A549 (cell line): ENCODE data around the gene CEL. TPM values are rescaled to one million over a fixed set of nuclear protein-coding genes. Genes with fewer than 3 reads are reported as not detected.

Experiments used
- ATAC-seq, 2 experiments: fragments of 200-7000 bp in 1 of 2; fragments of >200 bp in 1 of 2; cut with Nextera tagmentation in 1 of 2; cut with Tn5 transposase in 1 of 2; 3 replicates each; pipeline versions ENCODE4 v1.8.0 to v1.9.1; 2018 to 2020; ENCODE audit warnings: mild to moderate bottlenecking in 1 of 2, moderate library complexity in 1 of 2
- CTCF ChIA-PET: fragments of 300-600 bp; sonication (Branson Sonifier 250); formaldehyde crosslinking; extraction: SDS; loops from one replicate; lab custom pipeline; 2021; ENCODE audit warnings: antibody characterized with exemption, inconsistent platforms; lab: Yijun Ruan, JAX
- POLR2A ChIA-PET: fragments of 350-600 bp; formaldehyde crosslinking; extraction: SDS; loops from one replicate; lab custom pipeline; 2021; ENCODE audit warnings: antibody characterized with exemption, inconsistent platforms; lab: Yijun Ruan, JAX
- DNase-seq, 2 experiments: peaks; one replicate each; pipeline versions ENCODE4 v3.0.0 to v3.0.0-alpha.2; 2011 to 2016; ENCODE audit warnings: low read depth in 1 of 2, low spot score in 1 of 2
- FAIRE-seq: peaks from 2 replicates; lab custom pipeline; 2011; peaks lifted over from hg19 to GRCh38; lab: Jason Lieb, UNC
- H3K27ac ChIP-seq, 2 experiments: fragments of >200 bp; sonication (Bioruptor Twin); formaldehyde crosslinking; 3 replicates each; pipeline ENCODE4 v1.5.1; 2016 to 2017
- H3K4me1 ChIP-seq: fragments of >200 bp; sonication (Bioruptor Twin); formaldehyde crosslinking; 3 replicates; pipeline ENCODE4 v1.6.1; 2016
- H3K4me2 ChIP-seq: fragments of >200 bp; sonication (Bioruptor Twin); formaldehyde crosslinking; 3 replicates; pipeline ENCODE4 v1.6.1; 2016
- H3K4me3 ChIP-seq: fragments of >200 bp; sonication (Bioruptor Twin); formaldehyde crosslinking; 3 replicates; pipeline ENCODE4 v1.5.1; 2016
- H3K9me3 ChIP-seq: fragments of >200 bp; sonication (Bioruptor Twin); formaldehyde crosslinking; 3 replicates; pipeline ENCODE4 v1.6.1; 2016
- CBX8 ChIP-seq: fragments of 200-600 bp; sonication (generic); IDR thresholded peaks from 2 replicates; pipeline ENCODE4 v1.6.1; 2016
- CEBPB ChIP-seq, 2 experiments: fragments of >200 bp in 1 of 2; sonication (Bioruptor Twin) in 1 of 2; formaldehyde crosslinking in 1 of 2; IDR thresholded peaks; 2 replicates each; pipeline ENCODE4 v1.6.1; 2012 to 2016
- CHD4 ChIP-seq: fragments of 200-600 bp; sonication (generic); IDR thresholded peaks from 2 replicates; pipeline ENCODE4 v1.6.1; 2016; ENCODE audit warnings: antibody characterized with exemption, mild to moderate bottlenecking, borderline replicate concordance
- EHF ChIP-seq: fragments of 250-450 bp; sonication (Bioruptor Pico); IDR thresholded peaks from 2 replicates; pipeline ENCODE4 v1.5.0; 2020; ENCODE audit warnings: mild to moderate bottlenecking
- EP300 ChIP-seq, 2 experiments: fragments of >200 bp; sonication (Bioruptor Twin); formaldehyde crosslinking; IDR thresholded peaks; 2 replicates in 1 of 2; 3 replicates in 1 of 2; pipeline ENCODE4 v1.6.1; 2016 to 2017
- ESRRA ChIP-seq: fragments of 150-350 bp; IDR thresholded peaks from 2 replicates; pipeline ENCODE4 v1.6.1; 2014; ENCODE audit warnings: mild to moderate bottlenecking, low read length, borderline replicate concordance
- FOSB ChIP-seq: fragments of 250-450 bp; sonication (Bioruptor Pico); IDR thresholded peaks from 2 replicates; pipeline ENCODE4 v1.5.0; 2020; ENCODE audit warnings: mild to moderate bottlenecking, moderate library complexity
- HES2 ChIP-seq: fragments of >200 bp; sonication (Bioruptor Twin); formaldehyde crosslinking; IDR thresholded peaks from 2 replicates; pipeline ENCODE4 v1.6.1; 2016
- HEYL ChIP-seq: fragments of 250-450 bp; sonication (Bioruptor Pico); IDR thresholded peaks from 2 replicates; pipeline ENCODE4 v1.8.0; 2021; ENCODE audit warnings: mild to moderate bottlenecking, moderate library complexity
- MAX ChIP-seq: IDR thresholded peaks from 2 replicates; pipeline ENCODE4 v1.6.1; 2012
- MYC ChIP-seq: IDR thresholded peaks from 2 replicates; pipeline ENCODE4 v1.6.1; 2012; ENCODE audit warnings: mild to moderate bottlenecking, inconsistent platforms, low read length, improper control_type of control experiment, borderline replicate concordance
- NFE2L2 ChIP-seq: fragments of 150-350 bp; conservative IDR thresholded peaks from 2 replicates; pipeline ENCODE4 v1.6.1; 2014; ENCODE audit warnings: low read length
- NPAS2 ChIP-seq: fragments of 250-450 bp; sonication (Bioruptor Pico); IDR thresholded peaks from 2 replicates; pipeline ENCODE4 v1.8.0; 2022; ENCODE audit warnings: mild to moderate bottlenecking, moderate library complexity, borderline replicate concordance
- NR3C1 ChIP-seq: fragments of >200 bp; sonication (Bioruptor Twin); formaldehyde crosslinking; IDR thresholded peaks from 3 replicates; pipeline ENCODE4 v1.6.1; 2017
- PHF8 ChIP-seq: fragments of 200-600 bp; sonication (generic); IDR thresholded peaks from 2 replicates; pipeline ENCODE4 v1.6.1; 2016; ENCODE audit warnings: low read depth, mild to moderate bottlenecking, antibody characterized with exemption, moderate library complexity, borderline replicate concordance
- RARB ChIP-seq: fragments of 250-450 bp; sonication (Bioruptor Pico); IDR thresholded peaks from 2 replicates; pipeline ENCODE4 v1.8.0; 2021; ENCODE audit warnings: mild to moderate bottlenecking, moderate library complexity
- SMC3 ChIP-seq: fragments of >200 bp; sonication (Bioruptor Twin); formaldehyde crosslinking; IDR thresholded peaks from 3 replicates; pipeline ENCODE4 v1.6.1; 2018; ENCODE audit warnings: inconsistent platforms
- SREBF2 ChIP-seq: fragments of 450-650 bp; IDR thresholded peaks from 2 replicates; pipeline ENCODE4 v1.6.1; 2014; ENCODE audit warnings: mild to moderate bottlenecking, moderate library complexity
- TP53 ChIP-seq: fragments of 250-450 bp; sonication (Bioruptor Pico); IDR thresholded peaks from 2 replicates; pipeline ENCODE4 v1.5.0; 2021; ENCODE audit warnings: mild to moderate bottlenecking, moderate library complexity
- ZFP36 ChIP-seq: fragments of 450-650 bp; IDR thresholded peaks from 2 replicates; pipeline ENCODE4 v1.6.1; 2014; ENCODE audit warnings: borderline replicate concordance; ENCODE audit not compliant: partially characterized antibody
- WGBS: methylation state at CpG from one replicate; pipeline ENCODE4 v1.1.6; 2017; ENCODE audit errors: missing lambda C conversion rate; 5-methylcytosine and 5-hydroxymethylcytosine counted together
- polyA plus RNA-seq, 4 experiments: library from polyadenylated mRNA; depleted of rRNA in 3 of 4; stranded (reverse); fragments of >200 nt; fragmentation: RNase III in 1 of 4; extraction: RNeasy Plus Mini Kit Qiagen cat#74134 plus additional on column Dnase treatment in 1 of 4; gene quantifications; 2 replicates in 3 of 4; 3 replicates in 1 of 4; pipeline ENCODE4 v1.2.3, GENCODE V29; 2011 to 2017
- TF ChIP-seq, protein P1 (sequence below): fragments of 200-600 bp; sonication (generic); IDR thresholded peaks from 2 replicates; pipeline ENCODE4 v1.6.1; 2016; ENCODE audit warnings: antibody characterized with exemption, mild to moderate bottlenecking, moderate library complexity
- TF ChIP-seq, protein P2 (sequence below): fragments of 150-350 bp; IDR thresholded peaks from 2 replicates; pipeline ENCODE4 v1.6.1; 2014; ENCODE audit warnings: low read depth, mild to moderate bottlenecking, low read length
- TF ChIP-seq, protein P3 (sequence below): fragments of 250-450 bp; sonication (Bioruptor Pico); IDR thresholded peaks from 2 replicates; pipeline ENCODE4 v1.5.0; 2021; ENCODE audit warnings: mild to moderate bottlenecking, moderate library complexity, borderline replicate concordance
- TF ChIP-seq, protein P4 (sequence below): IDR thresholded peaks from 2 replicates; pipeline ENCODE4 v1.6.1; 2012; ENCODE audit warnings: low read depth, borderline replicate concordance

Gene CEL
- polyA plus RNA-seq, 2 of the 4 experiments (the other 2 are of a cell fraction), result 0.23 to 0.68 TPM

DNA sequence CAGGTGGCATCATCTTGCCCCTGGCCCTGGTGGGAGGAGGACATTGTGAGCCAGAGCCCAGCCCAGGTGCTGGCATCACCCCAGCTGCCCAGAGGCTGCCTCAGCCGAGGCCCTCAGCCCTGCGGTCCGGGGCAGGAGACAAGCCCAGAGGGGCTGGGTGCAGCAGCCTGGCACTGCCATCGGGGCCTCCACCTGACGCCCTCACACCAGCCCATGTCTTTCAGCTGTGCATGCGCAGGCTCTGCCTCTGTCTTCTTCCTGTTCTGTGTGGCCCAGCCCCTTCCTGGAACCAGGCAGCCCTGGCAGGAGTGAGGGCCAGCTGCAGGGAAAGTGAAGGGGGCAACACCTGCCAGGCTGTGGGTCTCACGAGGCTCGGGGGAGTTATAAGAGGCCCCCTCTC is 4.8 kb upstream of the CEL start:
- Histone ChIP-seq H3K27ac (no peak overlapping the region), H3K4me1 (0 out of 3 replicates have a peak, but pooled peaks cover 3% of the 10 kb centered on the region), H3K4me3 (no peak overlapping the region), H3K9me3 (no peaks in the 10 kb centered on the region), H3K4me2 (no peak overlapping the region)
- FAIRE-seq (no peak), DNase-seq (no peak), ATAC-seq (no peak)
- ChIA-PET POLR2A (no interaction called here), CTCF (interaction anchor here (1.0 to 5.5 kb wide), 5 partner anchors 8 to 89 kb away, joined by 3 to 45 read pairs (median 3); no protein-coding TSS in a partner anchor)
- 95% methylated on average over 4 of the region's 8 CpGs for WGBS
- TF ChIP-seq, protein P1, sequence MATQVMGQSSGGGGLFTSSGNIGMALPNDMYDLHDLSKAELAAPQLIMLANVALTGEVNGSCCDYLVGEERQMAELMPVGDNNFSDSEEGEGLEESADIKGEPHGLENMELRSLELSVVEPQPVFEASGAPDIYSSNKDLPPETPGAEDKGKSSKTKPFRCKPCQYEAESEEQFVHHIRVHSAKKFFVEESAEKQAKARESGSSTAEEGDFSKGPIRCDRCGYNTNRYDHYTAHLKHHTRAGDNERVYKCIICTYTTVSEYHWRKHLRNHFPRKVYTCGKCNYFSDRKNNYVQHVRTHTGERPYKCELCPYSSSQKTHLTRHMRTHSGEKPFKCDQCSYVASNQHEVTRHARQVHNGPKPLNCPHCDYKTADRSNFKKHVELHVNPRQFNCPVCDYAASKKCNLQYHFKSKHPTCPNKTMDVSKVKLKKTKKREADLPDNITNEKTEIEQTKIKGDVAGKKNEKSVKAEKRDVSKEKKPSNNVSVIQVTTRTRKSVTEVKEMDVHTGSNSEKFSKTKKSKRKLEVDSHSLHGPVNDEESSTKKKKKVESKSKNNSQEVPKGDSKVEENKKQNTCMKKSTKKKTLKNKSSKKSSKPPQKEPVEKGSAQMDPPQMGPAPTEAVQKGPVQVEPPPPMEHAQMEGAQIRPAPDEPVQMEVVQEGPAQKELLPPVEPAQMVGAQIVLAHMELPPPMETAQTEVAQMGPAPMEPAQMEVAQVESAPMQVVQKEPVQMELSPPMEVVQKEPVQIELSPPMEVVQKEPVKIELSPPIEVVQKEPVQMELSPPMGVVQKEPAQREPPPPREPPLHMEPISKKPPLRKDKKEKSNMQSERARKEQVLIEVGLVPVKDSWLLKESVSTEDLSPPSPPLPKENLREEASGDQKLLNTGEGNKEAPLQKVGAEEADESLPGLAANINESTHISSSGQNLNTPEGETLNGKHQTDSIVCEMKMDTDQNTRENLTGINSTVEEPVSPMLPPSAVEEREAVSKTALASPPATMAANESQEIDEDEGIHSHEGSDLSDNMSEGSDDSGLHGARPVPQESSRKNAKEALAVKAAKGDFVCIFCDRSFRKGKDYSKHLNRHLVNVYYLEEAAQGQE, result no peak
- TF ChIP-seq CEBPB (IDR thresholded peaks at IDR 0.05) (no peak), ZFP36 (no peak), HES2 (no peak), NPAS2 (CRISPR knock-in tag) (no peak), ESRRA (no peak), SMC3 (no peak), MAX (no peak), PHF8 (no peak)
- TF ChIP-seq, protein P2, sequence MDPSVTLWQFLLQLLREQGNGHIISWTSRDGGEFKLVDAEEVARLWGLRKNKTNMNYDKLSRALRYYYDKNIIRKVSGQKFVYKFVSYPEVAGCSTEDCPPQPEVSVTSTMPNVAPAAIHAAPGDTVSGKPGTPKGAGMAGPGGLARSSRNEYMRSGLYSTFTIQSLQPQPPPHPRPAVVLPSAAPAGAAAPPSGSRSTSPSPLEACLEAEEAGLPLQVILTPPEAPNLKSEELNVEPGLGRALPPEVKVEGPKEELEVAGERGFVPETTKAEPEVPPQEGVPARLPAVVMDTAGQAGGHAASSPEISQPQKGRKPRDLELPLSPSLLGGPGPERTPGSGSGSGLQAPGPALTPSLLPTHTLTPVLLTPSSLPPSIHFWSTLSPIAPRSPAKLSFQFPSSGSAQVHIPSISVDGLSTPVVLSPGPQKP, result no peak

DNA sequence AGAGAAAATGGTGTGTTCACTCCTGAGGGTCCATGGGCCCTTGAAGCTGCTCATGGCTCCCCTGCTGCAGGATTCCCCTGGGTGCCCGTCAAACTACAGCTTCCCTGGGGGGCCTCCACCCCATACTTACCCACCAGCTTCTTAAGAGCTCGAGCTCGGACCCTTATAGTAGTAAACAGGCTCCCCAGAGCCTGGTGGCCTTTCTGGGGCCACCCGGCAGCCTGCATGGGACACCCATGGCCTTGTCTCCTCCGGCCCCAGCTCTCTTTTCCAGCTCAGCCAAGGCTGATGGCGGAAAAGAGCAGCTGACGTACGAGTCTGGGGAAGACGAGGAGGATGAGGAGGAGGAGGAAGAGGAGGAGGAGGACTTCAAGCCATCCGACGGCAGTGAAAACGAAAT is 4.2 kb upstream of the CEL start:
- no peak overlapping the region for H3K27ac ChIP-seq
- WGBS, result 94% methylated on average over 12 of the region's 12 CpGs
- ChIA-PET CTCF (interaction anchor here (1.0 to 5.5 kb wide), 4 partner anchors 8 to 89 kb away, joined by 3 to 45 read pairs (median 4); no protein-coding TSS in a partner anchor), POLR2A (no interaction called here)
- FAIRE-seq (no peak), DNase-seq (no peak), ATAC-seq (no peak)
- no peak for TF ChIP-seq RARB (CRISPR knock-in tag)
- no peak for TF ChIP-seq MYC
- TF ChIP-seq CBX8, result no peak
- TF ChIP-seq NFE2L2, result no peak
- TF ChIP-seq CHD4, result no peak
- TF ChIP-seq, protein P3, sequence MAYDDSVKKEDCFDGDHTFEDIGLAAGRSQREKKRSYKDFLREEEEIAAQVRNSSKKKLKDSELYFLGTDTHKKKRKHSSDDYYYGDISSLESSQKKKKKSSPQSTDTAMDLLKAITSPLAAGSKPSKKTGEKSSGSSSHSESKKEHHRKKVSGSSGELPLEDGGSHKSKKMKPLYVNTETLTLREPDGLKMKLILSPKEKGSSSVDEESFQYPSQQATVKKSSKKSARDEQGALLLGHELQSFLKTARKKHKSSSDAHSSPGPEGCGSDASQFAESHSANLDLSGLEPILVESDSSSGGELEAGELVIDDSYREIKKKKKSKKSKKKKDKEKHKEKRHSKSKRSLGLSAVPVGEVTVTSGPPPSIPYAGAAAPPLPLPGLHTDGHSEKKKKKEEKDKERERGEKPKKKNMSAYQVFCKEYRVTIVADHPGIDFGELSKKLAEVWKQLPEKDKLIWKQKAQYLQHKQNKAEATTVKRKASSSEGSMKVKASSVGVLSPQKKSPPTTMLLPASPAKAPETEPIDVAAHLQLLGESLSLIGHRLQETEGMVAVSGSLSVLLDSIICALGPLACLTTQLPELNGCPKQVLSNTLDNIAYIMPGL (CRISPR knock-in tag), result no peak
- no peak for TF ChIP-seq SREBF2
- no peak for TF ChIP-seq FOSB (CRISPR knock-in tag)
- TF ChIP-seq TP53 (CRISPR knock-in tag), result no peak
- TF ChIP-seq MAX, result no peak
- TF ChIP-seq NR3C1, result no peak
- TF ChIP-seq HEYL (CRISPR knock-in tag), result no peak
- TF ChIP-seq CEBPB (IDR thresholded peaks at IDR 0.05), result no peak
- TF ChIP-seq, protein P4, sequence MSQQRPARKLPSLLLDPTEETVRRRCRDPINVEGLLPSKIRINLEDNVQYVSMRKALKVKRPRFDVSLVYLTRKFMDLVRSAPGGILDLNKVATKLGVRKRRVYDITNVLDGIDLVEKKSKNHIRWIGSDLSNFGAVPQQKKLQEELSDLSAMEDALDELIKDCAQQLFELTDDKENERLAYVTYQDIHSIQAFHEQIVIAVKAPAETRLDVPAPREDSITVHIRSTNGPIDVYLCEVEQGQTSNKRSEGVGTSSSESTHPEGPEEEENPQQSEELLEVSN, result no peak
- TF ChIP-seq EP300 (IDR thresholded peaks at IDR 0.05), result no peak
- TF ChIP-seq EHF (CRISPR knock-in tag), result no peak
- H3K4me1 ChIP-seq, result 0 out of 3 replicates have a peak, but pooled peaks cover 3% of the 10 kb centered on the region
- H3K4me2 ChIP-seq, result no peak overlapping the region
- H3K9me3 ChIP-seq, result no peaks in the 10 kb centered on the region
- H3K4me3 ChIP-seq, result no peak overlapping the region
